GM18502 (cell line): ENCODE results near the gene GPR84.

Experiments
- ATAC-seq: cut with Tn5 transposase; IDR thresholded peaks from one replicate; pipeline ENCODE4 v1.9.1; 2021; ENCODE audit warnings: mild to moderate bottlenecking; ENCODE audit not compliant: unreplicated experiment, poor library complexity

The GPR84 gene

GRCh38 chr12:54364413-54364812 is at the start of gene GPR84:
TSS of gene GPR84 (minus strand) at chr12:54364486. CDS start at chr12:54363851, 635 bp downstream.
- ATAC-seq, result peak; percentile 51

GRCh38 chr12:54413284-54414190 is 49.3 kb upstream of the GPR84 start:
- peak; percentile 72 for ATAC-seq

GRCh38 chr12:54412786-54413185 is 48.5 kb upstream of the GPR84 start:
- ATAC-seq, result peak; percentile 30

GRCh38 chr12:54412348-54412747 is 48.1 kb upstream of the GPR84 start:
- no peak for ATAC-seq

GRCh38 chr12:54411391-54412241 is 47.3 kb upstream of the GPR84 start:
- ATAC-seq, result no peak

GRCh38 chr12:54409267-54409666 is 45.0 kb upstream of the GPR84 start:
- no peak for ATAC-seq

GRCh38 chr12:54407183-54407905 is 43.1 kb upstream of the GPR84 start:
- ATAC-seq, result no peak

- ATAC-seq, result no peak
Observed at GRCh38 chr12:54405573-54405972, 41.3 kb upstream of the GPR84 start.

- ATAC-seq, result no peak
Observed at GRCh38 chr12:54405106-54405505, 40.8 kb upstream of the GPR84 start.

- ATAC-seq, result no peak
Observed at GRCh38 chr12:54404061-54405004, 40.0 kb upstream of the GPR84 start.

- no peak for ATAC-seq
Observed at GRCh38 chr12:54401119-54401518, 36.8 kb upstream of the GPR84 start.

GRCh38 chr12:54398995-54399793 is 34.9 kb upstream of the GPR84 start:
- ATAC-seq, result peak; percentile 83

GRCh38 chr12:54398218-54398617 is 33.9 kb upstream of the GPR84 start:
- ATAC-seq, result no peak

GRCh38 chr12:54397157-54397556 is 32.9 kb upstream of the GPR84 start:
- ATAC-seq, result no peak

- ATAC-seq, result no peak
Observed at GRCh38 chr12:54395545-54395944, 31.3 kb upstream of the GPR84 start.

- no peak for ATAC-seq
Observed at GRCh38 chr12:54394986-54395385, 30.7 kb upstream of the GPR84 start.

- no peak for ATAC-seq
Observed at GRCh38 chr12:54394281-54394719, 30.0 kb upstream of the GPR84 start.

GRCh38 chr12:54393743-54394142 is 29.5 kb upstream of the GPR84 start:
- no peak for ATAC-seq

- ATAC-seq, result no peak
Observed at GRCh38 chr12:54393207-54393609, 28.9 kb upstream of the GPR84 start.
